GM23338 (cell line): ENCODE data around the gene CITED1. TPM values are rescaled to one million over a fixed set of nuclear protein-coding genes. Genes with fewer than 3 reads are reported as not detected.

Source experiments
- ATAC-seq: fragments of 200-7000 bp; cut with Tn5 transposase; 3 replicates; pipeline ENCODE4 v1.9.1; 2020
- DNase-seq: peaks from one replicate; pipeline ENCODE4 v3.0.0-alpha.2; 2015; ENCODE audit warnings: low spot score
- H2AFZ ChIP-seq: fragments of 200-600 bp; sonication (generic); 2 replicates; pipeline ENCODE4 v1.8.0; 2016; ENCODE audit warnings: antibody characterized with exemption, mild to moderate bottlenecking, moderate library complexity
- H3F3A ChIP-seq: fragments of 200-600 bp; sonication (generic); replicated peaks from 2 replicates; pipeline ENCODE4 v1.8.0; 2017; ENCODE audit warnings: antibody characterized with exemption, mixed run types, low read depth
- H3K27ac ChIP-seq: fragments of 200-600 bp; sonication (generic); 2 replicates; pipeline ENCODE4 v1.6.1; 2016; ENCODE audit warnings: low read depth
- H3K27me3 ChIP-seq: fragments of 200-600 bp; sonication (generic); 2 replicates; pipeline ENCODE4 v1.8.0; 2016; ENCODE audit warnings: mild to moderate bottlenecking, mixed run types, moderate library complexity; ENCODE audit not compliant: insufficient read depth
- H3K36me3 ChIP-seq: fragments of 200-600 bp; sonication (generic); 2 replicates; pipeline ENCODE4 v1.8.0; 2016; ENCODE audit warnings: mild to moderate bottlenecking; ENCODE audit not compliant: insufficient read depth
- H3K4me1 ChIP-seq: fragments of 200-600 bp; sonication (generic); 2 replicates; pipeline ENCODE4 v1.8.0; 2016; ENCODE audit warnings: mild to moderate bottlenecking, moderate library complexity; ENCODE audit not compliant: insufficient read depth
- H3K4me2 ChIP-seq: fragments of 200-600 bp; sonication (generic); 2 replicates; pipeline ENCODE4 v1.7.1; 2017; ENCODE audit warnings: mixed run types
- H3K4me3 ChIP-seq: fragments of 200-600 bp; sonication (generic); 2 replicates; pipeline ENCODE4 v1.6.1; 2016; ENCODE audit warnings: mixed run types
- H3K79me2 ChIP-seq: fragments of 200-600 bp; sonication (generic); replicated peaks from 2 replicates; pipeline ENCODE4 v1.8.0; 2017; ENCODE audit warnings: mild to moderate bottlenecking; ENCODE audit not compliant: insufficient read depth
- H3K9me2 ChIP-seq: fragments of 200-600 bp; sonication (generic); 2 replicates; pipeline ENCODE4 v1.8.0; 2017; ENCODE audit not compliant: insufficient read depth
- H4K20me1 ChIP-seq: fragments of 200-600 bp; sonication (generic); replicated peaks from 2 replicates; pipeline ENCODE4 v1.8.0; 2017; ENCODE audit warnings: mild to moderate bottlenecking; ENCODE audit not compliant: insufficient read depth
- H3K27ac Mint-ChIP-seq: 2 replicates; pipeline ENCODE4 v1.8.0; 2020; ENCODE audit warnings: inconsistent platforms, mild to moderate bottlenecking, moderate library complexity, mixed read lengths
- H3K27me3 Mint-ChIP-seq: 3 replicates; pipeline ENCODE4 v1.8.0; 2022; ENCODE audit warnings: low read depth, mild to moderate bottlenecking, moderate library complexity, mixed read lengths, inconsistent platforms; ENCODE audit not compliant: insufficient read depth, poor library complexity
- H3K36me3 Mint-ChIP-seq: 3 replicates; pipeline ENCODE4 v1.8.0; 2021; ENCODE audit warnings: low read depth, mild to moderate bottlenecking, inconsistent platforms, moderate library complexity, mixed read lengths
- H3K4me1 Mint-ChIP-seq: 3 replicates; pipeline ENCODE4 v1.8.0; 2020; ENCODE audit warnings: mild to moderate bottlenecking, inconsistent platforms, mixed read lengths
- H3K4me3 Mint-ChIP-seq: 3 replicates; pipeline ENCODE4 v1.8.0; 2021; ENCODE audit warnings: moderate library complexity, mild to moderate bottlenecking, inconsistent platforms, mixed read lengths
- H3K9me3 Mint-ChIP-seq: 3 replicates; pipeline ENCODE4 v1.8.0; 2020; ENCODE audit warnings: moderate library complexity, mild to moderate bottlenecking, inconsistent platforms, mixed read lengths
- CREB1 ChIP-seq: fragments of 250-450 bp; sonication (Bioruptor Pico); IDR thresholded peaks from 2 replicates; pipeline ENCODE4 v1.5.0; 2020; ENCODE audit warnings: low read depth, mild to moderate bottlenecking, moderate library complexity
- CTCF ChIP-seq, 2 experiments: fragments of 200-600 bp in 1 of 2; sonication (generic) in 1 of 2; conservative IDR thresholded peaks; 2 replicates each; pipeline versions ENCODE4 v1.5.1 to v1.6.1; 2016 to 2017; ENCODE audit warnings: antibody characterized with exemption in 2 of 2, low read depth in 2 of 2, mild to moderate bottlenecking in 2 of 2, moderate library complexity in 1 of 2
- EZH2 ChIP-seq: fragments of 200-600 bp; sonication (generic); IDR thresholded peaks from one replicate; pipeline ENCODE4 v1.8.0; 2017; ENCODE audit warnings: antibody characterized with exemption, mild to moderate bottlenecking, low read depth; ENCODE audit not compliant: unreplicated experiment
- EZH2phosphoT487 ChIP-seq: fragments of 200-600 bp; sonication (generic); IDR thresholded peaks from one replicate; pipeline ENCODE4 v1.8.1; 2018; ENCODE audit warnings: antibody characterized with exemption; ENCODE audit not compliant: unreplicated experiment
- NANOG ChIP-seq: IDR thresholded peaks from 2 replicates; pipeline ENCODE4 v1.6.1; 2016; ENCODE audit warnings: antibody characterized with exemption, borderline replicate concordance
- STAT1 ChIP-seq: IDR thresholded peaks from one replicate; pipeline ENCODE4 v1.6.1; 2016; ENCODE audit warnings: antibody characterized with exemption; ENCODE audit not compliant: unreplicated experiment
- ZNF331 ChIP-seq: fragments of 250-450 bp; sonication (Bioruptor Pico); IDR thresholded peaks from 2 replicates; pipeline ENCODE4 v1.5.0; 2020; ENCODE audit warnings: low read depth, mild to moderate bottlenecking, moderate library complexity
- polyA plus RNA-seq: library from polyadenylated mRNA; unstranded; fragments of >200 nt; fragmentation: Nextera tagmentation; extraction: Ambion mirVana; gene quantifications from 2 replicates; pipeline ENCODE4 v1.2.1, GENCODE V29; 2016
- total RNA-seq: library from RNA; depleted of rRNA; stranded (reverse); fragments of >200 nt; shearing (Covaris generic); gene quantifications from 2 replicates; pipeline ENCODE4 v1.2.3, GENCODE V29; 2014
- TF ChIP-seq, protein P1 (sequence below): IDR thresholded peaks from one replicate; pipeline ENCODE4 v1.6.1; 2018; ENCODE audit warnings: antibody characterized with exemption; ENCODE audit not compliant: unreplicated experiment
- TF ChIP-seq, protein P2 (sequence below): IDR thresholded peaks from 2 replicates; pipeline ENCODE4 v1.6.1; 2016; ENCODE audit warnings: antibody characterized with exemption

The CITED1 gene
- total and polyA plus RNA-seq, 2 experiments from 2014 or later, result 0.45 to 1.1 TPM

DNA sequence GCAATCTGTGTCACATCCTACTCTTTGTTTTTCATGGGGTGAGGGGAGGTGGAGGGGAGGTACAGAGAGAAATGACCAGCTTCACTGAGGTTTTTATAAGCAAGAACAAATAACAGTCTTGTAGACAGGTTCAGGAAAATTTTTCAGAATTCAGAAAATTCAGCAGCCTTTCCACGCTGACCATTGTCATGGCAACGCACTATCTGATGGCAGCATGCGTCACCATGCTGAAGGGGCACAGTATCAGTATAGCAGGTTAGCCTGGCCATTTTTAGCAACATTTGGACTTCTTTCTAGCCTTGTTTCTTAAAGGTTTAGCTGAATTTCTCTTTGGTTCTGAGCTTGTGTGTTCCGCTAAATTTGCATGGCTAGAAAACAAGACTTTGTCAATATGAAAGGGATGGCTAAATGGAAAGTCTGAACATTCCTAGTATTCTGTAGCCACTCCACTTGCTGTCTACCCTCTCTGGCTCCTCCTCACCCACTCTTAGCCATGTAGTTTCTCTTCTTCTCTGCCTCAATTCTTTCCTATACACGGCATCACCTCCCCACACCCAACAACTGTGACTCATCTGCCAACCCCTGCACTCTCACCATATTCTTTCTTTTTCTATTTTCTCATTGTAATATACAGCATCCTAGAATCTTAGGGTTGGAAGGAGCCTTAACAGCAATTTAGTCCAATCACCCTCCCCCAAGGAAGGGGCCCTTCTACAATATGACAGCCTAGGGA lies 42.7 kb upstream of the CITED1 start (continued):
- TF ChIP-seq, protein P1, sequence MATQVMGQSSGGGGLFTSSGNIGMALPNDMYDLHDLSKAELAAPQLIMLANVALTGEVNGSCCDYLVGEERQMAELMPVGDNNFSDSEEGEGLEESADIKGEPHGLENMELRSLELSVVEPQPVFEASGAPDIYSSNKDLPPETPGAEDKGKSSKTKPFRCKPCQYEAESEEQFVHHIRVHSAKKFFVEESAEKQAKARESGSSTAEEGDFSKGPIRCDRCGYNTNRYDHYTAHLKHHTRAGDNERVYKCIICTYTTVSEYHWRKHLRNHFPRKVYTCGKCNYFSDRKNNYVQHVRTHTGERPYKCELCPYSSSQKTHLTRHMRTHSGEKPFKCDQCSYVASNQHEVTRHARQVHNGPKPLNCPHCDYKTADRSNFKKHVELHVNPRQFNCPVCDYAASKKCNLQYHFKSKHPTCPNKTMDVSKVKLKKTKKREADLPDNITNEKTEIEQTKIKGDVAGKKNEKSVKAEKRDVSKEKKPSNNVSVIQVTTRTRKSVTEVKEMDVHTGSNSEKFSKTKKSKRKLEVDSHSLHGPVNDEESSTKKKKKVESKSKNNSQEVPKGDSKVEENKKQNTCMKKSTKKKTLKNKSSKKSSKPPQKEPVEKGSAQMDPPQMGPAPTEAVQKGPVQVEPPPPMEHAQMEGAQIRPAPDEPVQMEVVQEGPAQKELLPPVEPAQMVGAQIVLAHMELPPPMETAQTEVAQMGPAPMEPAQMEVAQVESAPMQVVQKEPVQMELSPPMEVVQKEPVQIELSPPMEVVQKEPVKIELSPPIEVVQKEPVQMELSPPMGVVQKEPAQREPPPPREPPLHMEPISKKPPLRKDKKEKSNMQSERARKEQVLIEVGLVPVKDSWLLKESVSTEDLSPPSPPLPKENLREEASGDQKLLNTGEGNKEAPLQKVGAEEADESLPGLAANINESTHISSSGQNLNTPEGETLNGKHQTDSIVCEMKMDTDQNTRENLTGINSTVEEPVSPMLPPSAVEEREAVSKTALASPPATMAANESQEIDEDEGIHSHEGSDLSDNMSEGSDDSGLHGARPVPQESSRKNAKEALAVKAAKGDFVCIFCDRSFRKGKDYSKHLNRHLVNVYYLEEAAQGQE, result no peak
- no peak for TF ChIP-seq EZH2

GRCh38 chrX:72347366-72347765 lies 41.7 kb upstream of the CITED1 start:
- peaks cover 5% of the 10 kb centered on the region; the same call in 1 of the 3 replicates for H3K36me3 Mint-ChIP-seq
- no peaks in the 10 kb centered on the region for H4K20me1 ChIP-seq
- H3K4me1 ChIP-seq, result peaks cover 16% of the 10 kb centered on the region
- no peaks in the 10 kb centered on the region for H3K27me3 ChIP-seq
- no peaks in the 10 kb centered on the region for H3K9me3 Mint-ChIP-seq
- no peak overlapping the region for H3K27ac ChIP-seq
- no peaks in the 10 kb centered on the region for H3K9me2 ChIP-seq
- H3F3A ChIP-seq, result no peaks in the 10 kb centered on the region
- H3K4me1 Mint-ChIP-seq, result peaks cover 28% of the 10 kb centered on the region
- H3K36me3 ChIP-seq, result no peaks in the 10 kb centered on the region
- no peaks in the 10 kb centered on the region for H3K79me2 ChIP-seq
- no peak overlapping the region for H3K4me3 ChIP-seq
- H3K27ac Mint-ChIP-seq, result no peak overlapping the region
- peaks cover 12% of the 10 kb centered on the region for H3K27me3 Mint-ChIP-seq
- no peak overlapping the region for H2AFZ ChIP-seq
- H3K4me3 Mint-ChIP-seq, result no peak overlapping the region; the same call in 2 of the 3 replicates
- H3K4me2 ChIP-seq, result no peak overlapping the region
- DNase-seq (no peak), ATAC-seq (no peak)
- TF ChIP-seq CTCF (conservative IDR thresholded peaks at IDR 0.05; ENCODE audit: low read depth in 2 of 2), result no peak
- TF ChIP-seq EZH2, result no peak
- TF ChIP-seq EZH2phosphoT487, result no peak
- TF ChIP-seq, protein P2, sequence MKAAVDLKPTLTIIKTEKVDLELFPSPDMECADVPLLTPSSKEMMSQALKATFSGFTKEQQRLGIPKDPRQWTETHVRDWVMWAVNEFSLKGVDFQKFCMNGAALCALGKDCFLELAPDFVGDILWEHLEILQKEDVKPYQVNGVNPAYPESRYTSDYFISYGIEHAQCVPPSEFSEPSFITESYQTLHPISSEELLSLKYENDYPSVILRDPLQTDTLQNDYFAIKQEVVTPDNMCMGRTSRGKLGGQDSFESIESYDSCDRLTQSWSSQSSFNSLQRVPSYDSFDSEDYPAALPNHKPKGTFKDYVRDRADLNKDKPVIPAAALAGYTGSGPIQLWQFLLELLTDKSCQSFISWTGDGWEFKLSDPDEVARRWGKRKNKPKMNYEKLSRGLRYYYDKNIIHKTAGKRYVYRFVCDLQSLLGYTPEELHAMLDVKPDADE, result no peak
- TF ChIP-seq STAT1, result no peak
- TF ChIP-seq ZNF331 (CRISPR knock-in tag), result no peak
- no peak for TF ChIP-seq NANOG
- TF ChIP-seq CREB1 (CRISPR knock-in tag), result no peak
- TF ChIP-seq, protein P1, result no peak
